DOHH2 (cell line): Measurements from ENCODE around the gene GRAMD2B.

Experiments used
- H3F3A ChIP-seq: fragments of 200-600 bp; sonication (generic), shearing (Covaris generic); 2 replicates; pipeline ENCODE4 v1.6.0; 2016; ENCODE audit warnings: antibody characterized with exemption, mild to moderate bottlenecking; ENCODE audit not compliant: control insufficient read depth, insufficient read depth
- H3K27ac ChIP-seq: fragments of 200-600 bp; sonication (generic); 2 replicates; pipeline ENCODE4 v1.5.1; 2014; ENCODE audit warnings: low read depth, mild to moderate bottlenecking, low read length, moderate library complexity
- H3K27me3 ChIP-seq: fragments of 200-600 bp; sonication (generic); 2 replicates; pipeline ENCODE4 v1.6.1; 2014; ENCODE audit warnings: mild to moderate bottlenecking, low read length, mixed read lengths; ENCODE audit not compliant: control insufficient read depth
- H3K36me3 ChIP-seq: fragments of 200-600 bp; sonication (generic); 2 replicates; pipeline ENCODE4 v1.6.1; 2014; ENCODE audit warnings: mild to moderate bottlenecking, low read length, moderate library complexity, mixed read lengths; ENCODE audit not compliant: control insufficient read depth
- H3K4me1 ChIP-seq: fragments of 200-600 bp; sonication (generic); 2 replicates; pipeline ENCODE4 v1.6.1; 2014; ENCODE audit warnings: mild to moderate bottlenecking, low read length, mixed read lengths; ENCODE audit not compliant: control insufficient read depth
- H3K4me2 ChIP-seq: fragments of 200-600 bp; sonication (generic); 2 replicates; pipeline ENCODE4 v1.6.0; 2014; ENCODE audit warnings: mild to moderate bottlenecking, low read length, moderate library complexity
- H3K4me3 ChIP-seq: fragments of 200-600 bp; sonication (generic); 2 replicates; pipeline ENCODE4 v1.5.1; 2014; ENCODE audit warnings: mild to moderate bottlenecking, low read length, mixed read lengths
- H3K79me2 ChIP-seq: fragments of 200-600 bp; sonication (generic); 2 replicates; pipeline ENCODE4 v1.6.1; 2014; ENCODE audit warnings: mild to moderate bottlenecking, low read length, mixed read lengths; ENCODE audit not compliant: control insufficient read depth
- H3K9me2 ChIP-seq: fragments of 200-600 bp; sonication (generic); replicated peaks from 2 replicates; pipeline ENCODE4 v1.6.1; 2014; ENCODE audit warnings: mild to moderate bottlenecking, low read length, mixed read lengths; ENCODE audit not compliant: control insufficient read depth
- H3K9me3 ChIP-seq: fragments of 200-600 bp; sonication (generic); 2 replicates; pipeline ENCODE4 v1.6.1; 2014; ENCODE audit warnings: antibody characterized with exemption, low read length, mixed read lengths; ENCODE audit not compliant: control insufficient read depth, insufficient read depth
- H4K20me1 ChIP-seq: fragments of 200-600 bp; sonication (generic); 2 replicates; pipeline ENCODE4 v1.6.0; 2014; ENCODE audit warnings: low read depth, mild to moderate bottlenecking, antibody characterized with exemption, low read length, moderate library complexity; ENCODE audit not compliant: control insufficient read depth, insufficient read depth
- CTCF ChIP-seq: fragments of 200-600 bp; sonication (generic); IDR thresholded peaks from one replicate; pipeline ENCODE4 v1.5.1; 2014; ENCODE audit warnings: antibody characterized with exemption, mild to moderate bottlenecking, low read depth, low read length; ENCODE audit not compliant: poor library complexity, severe bottlenecking
- EZH2phosphoT487 ChIP-seq: fragments of 200-600 bp; sonication (generic); IDR thresholded peaks from 2 replicates; pipeline ENCODE4 v1.6.1; 2017; ENCODE audit warnings: borderline replicate concordance, mild to moderate bottlenecking, antibody characterized with exemption, low read length, moderate library complexity, mixed read lengths

GRAMD2B gene

GRCh38 chr5:126462239-126463014 is 39.2 kb downstream of the GRAMD2B start:
- no peaks in the 10 kb centered on the region for H3K79me2 ChIP-seq
- H3K4me2 ChIP-seq: peak overlapping the region; percentile 59
- no peaks in the 10 kb centered on the region for H3K36me3 ChIP-seq
- no peaks in the 10 kb centered on the region for H3K27me3 ChIP-seq
- no peaks in the 10 kb centered on the region for H3K9me3 ChIP-seq
- peaks cover 17% of the 10 kb centered on the region for H3K4me1 ChIP-seq
- no peaks in the 10 kb centered on the region for H4K20me1 ChIP-seq
- no peaks in the 10 kb centered on the region for H3F3A ChIP-seq
- no peak for TF ChIP-seq EZH2phosphoT487
- no peak for TF ChIP-seq CTCF
- peak overlapping the region; percentile 19 for H3K27ac ChIP-seq
- H3K9me2 ChIP-seq: no peaks in the 10 kb centered on the region
- peak overlapping the region; percentile 49 for H3K4me3 ChIP-seq

- Histone ChIP-seq H3K4me3 (no peak overlapping the region), H3K9me3 (no peaks in the 10 kb centered on the region), H3K27me3 (no peaks in the 10 kb centered on the region), H3K36me3 (no peaks in the 10 kb centered on the region), H3K79me2 (no peaks in the 10 kb centered on the region), H3K9me2 (no peaks in the 10 kb centered on the region), H4K20me1 (no peaks in the 10 kb centered on the region), H3K4me2 (no peak overlapping the region), H3K27ac (no peak overlapping the region), H3F3A (no peaks in the 10 kb centered on the region), H3K4me1 (peaks cover 17% of the 10 kb centered on the region)
- TF ChIP-seq EZH2phosphoT487 (no peak), CTCF (no peak)
These were observed 40.8 kb downstream of the GRAMD2B start for GRCh38 chr5:126464016-126464415.

- H3K36me3 ChIP-seq: no peaks in the 10 kb centered on the region
- no peaks in the 10 kb centered on the region for H3K79me2 ChIP-seq
- H3K27ac ChIP-seq: no peak overlapping the region
- no peak overlapping the region for H3K4me2 ChIP-seq
- no peaks in the 10 kb centered on the region for H3F3A ChIP-seq
- peaks cover 17% of the 10 kb centered on the region for H3K4me1 ChIP-seq
- TF ChIP-seq CTCF: no peak
- no peak for TF ChIP-seq EZH2phosphoT487
- no peaks in the 10 kb centered on the region for H3K27me3 ChIP-seq
- H4K20me1 ChIP-seq: no peaks in the 10 kb centered on the region
- no peak overlapping the region for H3K4me3 ChIP-seq
- H3K9me3 ChIP-seq: no peaks in the 10 kb centered on the region
- no peaks in the 10 kb centered on the region for H3K9me2 ChIP-seq
These were observed 41.8 kb downstream of the GRAMD2B start for GRCh38 chr5:126464959-126465358.
